Mucosa of rectum (tissue), 2 donors: ENCODE data around the gene GTF2F2.

ENCODE experiments used
- H3K27ac ChIP-seq, 2 donors: one replicate each; pipeline ENCODE4 v1.7.0; 2013; ENCODE audit warnings: inconsistent platforms in 2 of 2, low read depth in 2 of 2, low read length in 2 of 2
- H3K27me3 ChIP-seq, 2 donors: one replicate each; pipeline ENCODE4 v1.7.0; 2013; ENCODE audit warnings: low read length in 2 of 2; ENCODE audit not compliant: control insufficient read depth in 2 of 2, insufficient read depth in 2 of 2
- H3K36me3 ChIP-seq, 2 donors: one replicate each; pipeline ENCODE4 v1.7.0; 2013; ENCODE audit warnings: low read length in 2 of 2; ENCODE audit not compliant: control insufficient read depth in 2 of 2, insufficient read depth in 2 of 2
- H3K4me1 ChIP-seq, 2 donors: one replicate each; pipeline ENCODE4 v1.7.0; 2013; ENCODE audit warnings: low read length in 2 of 2, mild to moderate bottlenecking in 1 of 2; ENCODE audit not compliant: control insufficient read depth in 2 of 2, insufficient read depth in 2 of 2
- H3K4me3 ChIP-seq, 2 donors: one replicate each; pipeline ENCODE4 v1.7.0; 2013; ENCODE audit warnings: low read length in 2 of 2
- H3K9ac ChIP-seq, 2 donors: one replicate each; pipeline ENCODE4 v1.7.0; 2013; ENCODE audit warnings: low read length in 2 of 2, low read depth in 1 of 2, mild to moderate bottlenecking in 1 of 2
- H3K9me3 ChIP-seq, 2 donors: one replicate each; pipeline ENCODE4 v1.7.0; 2013; ENCODE audit warnings: low read length in 2 of 2; ENCODE audit not compliant: control insufficient read depth in 2 of 2
- donor health status: healthy.
- donor health status: Normal muscosa, but diverticular disease.

The GTF2F2 gene

DNA sequence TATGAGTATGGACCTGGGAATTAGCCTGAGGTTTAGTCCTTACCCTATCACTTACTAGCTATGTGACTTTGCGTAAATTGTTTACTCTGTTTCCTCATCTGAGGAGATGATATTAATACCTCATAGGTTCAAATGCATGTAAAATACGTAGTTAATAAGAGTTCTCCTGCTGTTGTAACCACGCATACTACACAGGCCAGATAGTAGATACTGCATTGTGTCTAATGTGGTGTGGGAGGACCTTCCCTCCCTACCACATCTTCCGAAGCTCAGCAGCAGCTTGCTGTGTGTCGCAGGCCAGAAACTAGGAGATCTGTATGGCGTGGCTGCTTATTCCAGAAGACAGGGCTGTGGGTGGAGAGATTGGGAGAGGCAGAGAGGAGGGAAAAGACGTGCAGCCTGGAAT lies 23.0 kb downstream of the GTF2F2 start:
- Histone ChIP-seq H3K4me1 (peaks cover 0 to 10% of the 10 kb centered on the region in 2 donors), H3K27ac (peak overlapping the region in 1 of 2 donors; percentile 57), H3K36me3 (peaks cover 12 to 13% of the 10 kb centered on the region in 2 donors), H3K4me3 (no peak overlapping the region), H3K9me3 (no peaks in the 10 kb centered on the region), H3K9ac (peak overlapping the region in 1 of 2 donors; percentile 4), H3K27me3 (no peaks in the 10 kb centered on the region)

DNA sequence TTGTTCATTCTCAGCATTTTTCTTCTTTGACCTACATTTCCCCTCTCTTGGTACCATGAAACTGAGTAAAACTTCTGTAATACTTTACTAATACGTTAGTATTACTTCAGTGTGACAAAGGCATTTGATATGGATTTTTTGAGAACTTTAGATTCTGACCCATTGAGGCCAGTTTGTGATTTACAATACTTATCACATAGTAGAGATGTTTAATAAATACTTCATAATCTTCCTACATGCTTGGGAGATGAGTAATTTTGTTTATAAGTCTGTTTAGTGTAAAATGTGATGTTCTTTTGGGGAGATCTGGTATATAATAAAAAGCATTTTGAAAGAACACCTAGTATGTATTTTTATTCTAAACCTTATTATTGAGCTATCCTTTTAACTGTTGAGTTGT lies 29.7 kb downstream of the GTF2F2 start:
- Histone ChIP-seq H3K4me1 (no peaks in the 10 kb centered on the region), H3K36me3 (peaks cover 0 to 5% of the 10 kb centered on the region in 2 donors), H3K27ac (no peak overlapping the region), H3K27me3 (no peaks in the 10 kb centered on the region), H3K4me3 (no peak overlapping the region), H3K9me3 (no peaks in the 10 kb centered on the region), H3K9ac (no peak overlapping the region)

DNA sequence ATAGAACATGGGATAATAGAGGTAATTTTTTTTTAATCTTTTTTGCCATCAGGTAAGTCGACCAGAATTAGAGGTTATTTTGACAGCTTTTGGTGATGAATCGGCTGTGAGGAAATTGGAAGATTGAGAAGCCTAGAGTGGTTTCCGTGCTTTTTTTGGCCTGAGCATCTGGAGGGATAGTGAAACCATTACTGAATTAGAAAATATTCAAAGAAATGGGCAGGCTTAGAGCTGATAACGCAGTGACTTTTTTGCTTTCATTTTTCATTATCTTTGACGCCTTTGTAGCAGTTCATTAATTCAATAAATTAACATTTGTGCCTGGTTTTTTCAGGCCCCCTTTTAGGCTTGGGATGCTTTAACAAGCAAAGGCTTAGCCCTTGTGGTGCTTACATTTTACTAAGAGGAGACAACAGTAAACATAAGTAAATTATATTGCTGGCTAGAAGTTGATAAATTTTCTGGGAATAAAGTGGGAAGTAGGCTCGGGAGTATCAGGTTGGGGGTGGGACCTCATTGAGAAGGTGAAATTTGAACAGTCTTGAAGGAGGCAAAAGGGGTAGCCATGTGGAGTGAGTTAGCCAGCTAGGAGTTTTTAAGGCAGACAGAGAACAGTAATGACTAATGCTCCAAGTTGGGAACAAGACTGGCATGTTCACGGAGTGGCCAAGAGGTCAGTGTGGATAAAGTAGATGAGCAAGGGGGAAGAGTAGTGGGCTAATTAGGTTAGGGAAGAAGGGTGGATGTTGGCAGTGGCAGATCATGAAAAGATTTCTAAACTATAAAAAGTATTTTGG lies 36.5 kb downstream of the GTF2F2 start:
- Histone ChIP-seq H3K4me3 (no peak overlapping the region), H3K36me3 (peaks cover 0 to 10% of the 10 kb centered on the region in 2 donors), H3K4me1 (no peaks in the 10 kb centered on the region), H3K9me3 (no peaks in the 10 kb centered on the region), H3K9ac (no peak overlapping the region), H3K27me3 (no peaks in the 10 kb centered on the region), H3K27ac (no peak overlapping the region)

DNA sequence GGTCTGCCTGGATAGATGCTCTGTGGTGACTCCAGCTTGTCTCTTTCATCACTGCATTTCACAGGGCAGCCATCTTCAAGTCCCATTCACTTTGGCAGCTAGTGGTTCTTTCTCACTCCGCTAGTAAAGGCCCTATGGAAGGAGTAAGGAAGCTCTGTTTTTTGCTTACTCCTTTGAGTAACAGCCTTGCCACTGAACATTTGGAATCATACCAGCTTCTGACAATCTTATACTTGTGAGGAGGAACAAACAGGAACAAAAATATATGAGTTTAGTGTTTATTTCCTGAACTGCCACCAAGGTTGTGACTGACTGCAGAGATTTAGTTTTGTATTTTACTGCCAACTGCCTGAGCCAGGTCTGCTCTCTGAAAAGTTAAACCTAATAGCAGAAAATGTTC lies 41.9 kb downstream of the GTF2F2 start:
- H3K27me3 ChIP-seq: no peaks in the 10 kb centered on the region
- peak overlapping the region in 1 of 2 donors; percentile 19 for H3K27ac ChIP-seq
- peaks cover 4 to 6% of the 10 kb centered on the region in 2 donors for H3K4me1 ChIP-seq
- no peak overlapping the region for H3K4me3 ChIP-seq
- no peak overlapping the region for H3K9ac ChIP-seq
- no peaks in the 10 kb centered on the region for H3K9me3 ChIP-seq
- H3K36me3 ChIP-seq: peaks cover 0 to 10% of the 10 kb centered on the region in 2 donors

DNA sequence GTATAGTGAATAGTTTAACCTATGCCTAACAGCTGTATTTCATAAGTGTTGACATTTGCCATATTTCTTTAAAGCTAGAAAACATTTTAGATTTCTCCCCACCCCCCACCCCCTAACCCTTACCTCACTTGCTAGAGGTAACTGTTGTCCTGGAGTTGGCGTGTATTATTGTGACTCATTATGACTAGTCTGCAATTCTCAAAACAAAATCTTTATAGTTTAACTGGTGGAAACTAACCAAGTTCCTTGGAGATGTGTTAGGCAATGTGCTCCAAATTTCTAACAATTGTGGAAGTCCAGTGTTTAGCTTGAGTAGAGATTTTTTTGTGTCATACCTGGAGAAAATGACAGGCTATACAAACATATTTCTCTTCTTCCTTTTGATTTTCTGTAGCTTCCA lies 42.5 kb downstream of the GTF2F2 start:
- Histone ChIP-seq H3K36me3 (peaks cover 0 to 8% of the 10 kb centered on the region in 2 donors), H3K27me3 (no peaks in the 10 kb centered on the region), H3K27ac (peak overlapping the region in 1 of 2 donors; percentile 19), H3K9ac (no peak overlapping the region), H3K4me3 (no peak overlapping the region), H3K9me3 (no peaks in the 10 kb centered on the region), H3K4me1 (peaks cover 6 to 8% of the 10 kb centered on the region in 2 donors)

DNA sequence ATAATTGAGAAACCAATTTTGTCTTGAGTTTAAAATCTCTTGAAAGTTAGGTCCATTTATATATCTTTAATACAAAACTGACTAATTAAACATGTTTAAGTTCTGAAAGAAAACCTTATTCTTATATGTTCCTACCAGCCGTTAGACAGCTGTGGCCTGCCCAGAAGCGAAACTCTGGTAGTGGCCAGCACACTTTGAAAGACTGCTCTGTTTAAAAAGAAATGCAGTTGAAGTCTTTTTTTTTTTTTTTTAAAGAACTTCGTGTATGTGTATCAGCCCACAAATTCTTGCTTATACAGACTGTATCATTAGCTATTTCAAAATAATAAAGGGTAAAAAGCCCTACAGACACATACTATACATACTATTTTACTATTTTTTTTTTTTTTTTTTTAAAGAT lies 46.5 kb downstream of the GTF2F2 start:
- no peak overlapping the region for H3K27ac ChIP-seq
- peaks cover 0 to 4% of the 10 kb centered on the region in 2 donors for H3K36me3 ChIP-seq

DNA sequence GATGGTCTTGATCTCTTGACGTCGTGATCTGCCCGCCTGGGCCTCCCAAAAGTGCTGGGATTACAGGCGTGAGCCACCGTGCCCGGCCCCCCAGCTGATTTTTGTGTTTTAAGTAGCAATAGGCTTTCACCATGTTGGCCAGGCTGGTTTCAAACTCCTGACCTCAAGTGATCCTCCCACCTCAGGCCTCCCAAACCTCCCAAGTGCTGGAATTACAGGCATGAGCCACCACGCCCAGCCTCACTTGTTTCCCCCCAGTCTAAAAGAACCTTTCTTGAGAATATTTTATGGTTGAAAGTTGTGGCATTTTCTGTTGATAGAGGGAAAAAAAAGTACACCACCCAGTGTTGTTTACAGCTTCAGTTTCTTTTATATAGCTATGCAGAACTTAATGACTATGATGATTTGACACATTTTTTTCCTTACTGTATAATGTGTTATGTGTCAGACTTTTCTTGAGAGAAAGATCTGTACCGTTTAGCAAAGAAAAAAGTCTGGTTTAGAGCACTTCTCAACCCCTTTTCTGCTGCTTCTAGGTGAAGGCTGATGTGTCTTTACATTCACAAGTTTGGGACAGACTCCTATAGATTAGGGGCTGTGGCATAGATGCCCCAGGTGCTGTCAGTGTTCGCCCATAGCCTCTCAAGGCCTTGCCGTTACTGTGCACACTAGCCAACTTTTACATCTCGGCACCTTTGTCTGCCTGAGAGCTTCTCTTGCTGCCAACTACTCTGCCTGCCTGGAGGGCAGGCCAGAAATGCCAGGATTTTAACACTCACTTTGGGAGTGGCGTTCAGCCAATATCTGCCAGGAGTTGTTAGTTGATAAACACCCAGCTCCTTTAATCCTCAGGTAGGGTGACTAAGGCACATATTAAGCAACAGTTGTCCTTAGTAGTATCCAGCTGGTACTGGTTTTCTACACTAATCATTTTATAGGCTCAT lies 47.6 kb downstream of the GTF2F2 start:
- H3K27me3 ChIP-seq: no peaks in the 10 kb centered on the region
- no peaks in the 10 kb centered on the region for H3K9me3 ChIP-seq
- no peak overlapping the region for H3K9ac ChIP-seq
- H3K27ac ChIP-seq: peak overlapping the region; percentile 43 to 79
- H3K36me3 ChIP-seq: peaks cover 0 to 4% of the 10 kb centered on the region in 2 donors
- peaks cover 5 to 9% of the 10 kb centered on the region in 2 donors for H3K4me1 ChIP-seq
- no peak overlapping the region for H3K4me3 ChIP-seq

More for the DNA sequence above, 46.5 kb downstream of the GTF2F2 start:
- Histone ChIP-seq H3K9me3 (no peaks in the 10 kb centered on the region), H3K4me3 (no peak overlapping the region), H3K9ac (no peak overlapping the region), H3K27me3 (no peaks in the 10 kb centered on the region), H3K4me1 (peaks cover 10 to 13% of the 10 kb centered on the region in 2 donors)

DNA sequence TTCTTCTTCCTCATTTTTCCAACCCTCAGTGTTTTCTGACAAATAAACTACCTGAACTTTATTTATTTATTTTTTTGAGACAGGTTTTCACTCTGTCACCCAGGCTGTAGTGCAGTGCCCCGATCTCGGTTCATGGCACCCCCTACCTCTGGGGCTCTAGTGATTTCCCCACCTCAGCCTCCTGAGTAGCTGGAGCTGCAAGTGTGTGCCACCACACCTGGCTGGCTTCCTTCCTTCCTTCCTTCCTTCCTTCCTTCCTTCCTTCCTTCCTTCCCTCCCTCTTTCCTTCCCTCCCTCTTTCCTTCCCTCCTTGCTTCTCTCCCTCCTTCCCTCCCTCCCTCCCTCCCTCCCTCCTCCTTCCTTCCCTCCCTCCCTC lies 48.2 kb downstream of the GTF2F2 start:
- peaks cover 0 to 4% of the 10 kb centered on the region in 2 donors for H3K36me3 ChIP-seq
- H3K9me3 ChIP-seq: no peaks in the 10 kb centered on the region
- no peak overlapping the region for H3K9ac ChIP-seq
- peak overlapping the region; percentile 43 to 79 for H3K27ac ChIP-seq
- H3K4me1 ChIP-seq: peaks cover 4 to 9% of the 10 kb centered on the region in 2 donors
- no peaks in the 10 kb centered on the region for H3K27me3 ChIP-seq
- no peak overlapping the region for H3K4me3 ChIP-seq

DNA sequence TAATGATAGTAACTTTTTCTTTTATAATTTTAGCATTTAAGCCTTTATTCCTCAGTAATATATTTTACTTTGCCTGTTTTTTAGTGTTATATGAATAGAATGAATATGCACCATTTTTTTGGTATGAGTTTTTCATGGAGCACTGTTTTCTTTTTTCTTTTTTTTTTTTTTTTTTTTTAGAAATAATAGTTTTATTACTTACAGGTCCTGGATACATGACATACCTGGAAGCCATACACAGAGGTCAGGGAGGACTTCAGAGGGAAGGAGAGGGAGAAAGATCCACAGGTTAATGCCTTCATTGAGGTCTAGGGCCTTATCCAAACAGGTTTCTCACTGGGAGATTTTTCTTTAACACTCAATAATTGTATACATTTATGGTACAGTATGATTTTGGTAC lies 54.2 kb downstream of the GTF2F2 start:
- H3K9me3 ChIP-seq: no peaks in the 10 kb centered on the region
- no peaks in the 10 kb centered on the region for H3K36me3 ChIP-seq
- H3K9ac ChIP-seq: no peak overlapping the region
- H3K27me3 ChIP-seq: no peaks in the 10 kb centered on the region
- no peak overlapping the region for H3K27ac ChIP-seq
- H3K4me3 ChIP-seq: no peak overlapping the region
- peaks cover 6 to 16% of the 10 kb centered on the region in 2 donors for H3K4me1 ChIP-seq
